HG03442 (cell line): ENCODE data around the gene FOXC2.
"Not testable (repeated sequence)": the region's sequence is repeated elsewhere in the genome, so short reads cannot be mapped to it uniquely, and the experiment has no call there.

Source experiments
- ATAC-seq: cut with Tn5 transposase; IDR thresholded peaks from one replicate; pipeline ENCODE4 v1.9.1; 2021; ENCODE audit warnings: mild to moderate bottlenecking, moderate library complexity; ENCODE audit not compliant: unreplicated experiment

FOXC2 gene

GRCh38 chr16:86585821-86586611 lies 19.4 kb downstream of the FOXC2 start:
- ATAC-seq, result no peak

- no peak for ATAC-seq
Observed at GRCh38 chr16:86587487-86587886, 20.9 kb downstream of the FOXC2 start.

- ATAC-seq, result not testable (repeated sequence)
Observed at GRCh38 chr16:86587955-86588354, 21.3 kb downstream of the FOXC2 start.

- no peak for ATAC-seq
Observed at GRCh38 chr16:86590501-86591144, 24.0 kb downstream of the FOXC2 start.

- no peak for ATAC-seq
Observed at GRCh38 chr16:86591270-86591669, 24.6 kb downstream of the FOXC2 start.

- ATAC-seq, result no peak
Observed at GRCh38 chr16:86593913-86594620, 27.4 kb downstream of the FOXC2 start.

- no peak for ATAC-seq
Observed at GRCh38 chr16:86594721-86595120, 28.1 kb downstream of the FOXC2 start.

- no peak for ATAC-seq
Observed at GRCh38 chr16:86595983-86596605, 29.5 kb downstream of the FOXC2 start.

- no peak for ATAC-seq
Observed at GRCh38 chr16:86597126-86597879, 30.7 kb downstream of the FOXC2 start.

- no peak for ATAC-seq
Observed at GRCh38 chr16:86597880-86598606, 31.4 kb downstream of the FOXC2 start.

GRCh38 chr16:86598607-86599565 lies 32.3 kb downstream of the FOXC2 start:
- no peak for ATAC-seq

GRCh38 chr16:86601356-86601755 lies 34.7 kb downstream of the FOXC2 start:
- ATAC-seq, result no peak

- no peak for ATAC-seq
Observed at GRCh38 chr16:86602521-86602920, 35.9 kb downstream of the FOXC2 start.

- no peak for ATAC-seq
Observed at GRCh38 chr16:86604436-86605193, 38.0 kb downstream of the FOXC2 start.

GRCh38 chr16:86605950-86606349 lies 39.3 kb downstream of the FOXC2 start:
- ATAC-seq, result no peak

GRCh38 chr16:86608301-86608747 lies 41.7 kb downstream of the FOXC2 start:
- no peak for ATAC-seq

- ATAC-seq, result no peak
Observed at GRCh38 chr16:86609115-86609514, 42.5 kb downstream of the FOXC2 start.

- no peak for ATAC-seq
Observed at GRCh38 chr16:86609661-86610060, 43.0 kb downstream of the FOXC2 start.
